ENCODE data around the gene MROH2A. TPM values are rescaled to one million over a fixed set of nuclear protein-coding genes. Genes with fewer than 3 reads are reported as not detected.

The MROH2A gene
- total RNA-seq, 2 donors from 2014 or later, result 2.3 TPM; not detected in 1

DNA sequence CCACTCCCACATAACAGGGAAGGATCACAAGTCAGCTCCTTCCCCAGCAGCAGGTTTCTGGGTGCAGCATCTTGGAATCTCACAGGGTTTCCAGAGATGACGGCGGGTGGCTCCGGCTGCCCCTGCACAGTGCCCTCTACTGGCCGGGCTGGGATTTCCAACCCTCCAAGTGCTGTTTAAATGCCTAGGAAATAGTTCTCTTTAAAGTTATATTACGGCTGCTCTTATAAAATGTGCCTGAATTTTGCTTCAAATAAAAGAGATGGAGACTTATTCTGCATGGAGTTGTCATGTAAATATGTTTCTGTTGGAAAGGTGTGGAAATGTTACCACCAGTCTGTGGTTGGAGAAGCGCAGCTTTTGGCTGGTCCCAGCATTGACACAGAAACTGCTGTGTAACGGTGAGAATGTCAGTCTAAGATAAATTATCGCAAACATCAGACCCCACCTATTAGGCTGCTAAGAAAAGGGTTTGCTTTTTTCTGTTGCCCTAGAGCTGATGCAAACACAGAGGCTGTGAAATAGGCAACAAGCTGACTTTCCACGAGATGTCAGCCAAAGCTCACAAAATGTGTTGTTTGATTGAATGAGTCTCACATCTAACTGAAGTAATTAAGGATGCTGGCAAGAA is 79.5 kb downstream of the MROH2A start:
- H3K36me3 ChIP-seq, result no peaks in the 10 kb centered on the region
- no peak for DNase-seq (ENCODE audit: low spot score)
- intact Hi-C loops (cut with DNase I), result loop anchor here (5.0 kb wide), 1 partner anchor 640 kb away; the partner anchor contains the start of gene ARL4C

DNA sequence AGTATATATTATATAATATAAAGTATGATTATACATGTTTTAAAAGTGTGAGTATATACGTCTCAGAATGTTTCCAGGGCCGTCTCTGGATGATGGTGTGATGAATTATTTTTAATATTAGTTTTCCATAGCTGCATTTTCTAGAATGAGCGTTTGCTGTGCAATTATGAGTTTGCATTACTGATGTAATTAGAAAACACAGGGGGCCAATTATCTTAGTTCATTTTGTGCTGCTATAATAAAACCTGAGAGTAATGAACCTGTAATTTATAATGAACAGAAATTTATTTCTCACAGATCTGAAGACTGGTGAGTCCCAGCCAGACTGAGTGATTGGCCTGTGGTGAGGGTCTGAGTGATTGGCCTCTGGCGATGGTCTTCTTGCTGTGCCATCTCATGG is 80.2 kb downstream of the MROH2A start:
- 92% methylated on average over 4 of the region's 4 CpGs for WGBS
- H3K4me1 ChIP-seq (replicated peaks), result no peaks in the 10 kb centered on the region
- TF ChIP-seq, protein P1, sequence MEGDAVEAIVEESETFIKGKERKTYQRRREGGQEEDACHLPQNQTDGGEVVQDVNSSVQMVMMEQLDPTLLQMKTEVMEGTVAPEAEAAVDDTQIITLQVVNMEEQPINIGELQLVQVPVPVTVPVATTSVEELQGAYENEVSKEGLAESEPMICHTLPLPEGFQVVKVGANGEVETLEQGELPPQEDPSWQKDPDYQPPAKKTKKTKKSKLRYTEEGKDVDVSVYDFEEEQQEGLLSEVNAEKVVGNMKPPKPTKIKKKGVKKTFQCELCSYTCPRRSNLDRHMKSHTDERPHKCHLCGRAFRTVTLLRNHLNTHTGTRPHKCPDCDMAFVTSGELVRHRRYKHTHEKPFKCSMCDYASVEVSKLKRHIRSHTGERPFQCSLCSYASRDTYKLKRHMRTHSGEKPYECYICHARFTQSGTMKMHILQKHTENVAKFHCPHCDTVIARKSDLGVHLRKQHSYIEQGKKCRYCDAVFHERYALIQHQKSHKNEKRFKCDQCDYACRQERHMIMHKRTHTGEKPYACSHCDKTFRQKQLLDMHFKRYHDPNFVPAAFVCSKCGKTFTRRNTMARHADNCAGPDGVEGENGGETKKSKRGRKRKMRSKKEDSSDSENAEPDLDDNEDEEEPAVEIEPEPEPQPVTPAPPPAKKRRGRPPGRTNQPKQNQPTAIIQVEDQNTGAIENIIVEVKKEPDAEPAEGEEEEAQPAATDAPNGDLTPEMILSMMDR (IDR thresholded peaks at IDR 0.05), result no peak
- TF ChIP-seq POLR2AphosphoS5 (IDR thresholded peaks at IDR 0.05), result no peak
- no peak for TF ChIP-seq POLR2A (IDR thresholded peaks at IDR 0.05)
- no peak overlapping the region for H3K27ac ChIP-seq
- H3K27me3 ChIP-seq (replicated peaks; ENCODE audit: insufficient read depth), result no peaks in the 10 kb centered on the region
- no peak overlapping the region for H3K4me3 ChIP-seq
- DNase-seq (ENCODE audit: low spot score), result no peak
- intact Hi-C loops (cut with DNase I), result loop anchor here (5.0 kb wide), 1 partner anchor 639 kb away; the partner anchor contains the start of gene ARL4C
- no peaks in the 10 kb centered on the region for H3K9me3 ChIP-seq
- H3K36me3 ChIP-seq, result no peaks in the 10 kb centered on the region

More for the DNA sequence above, 79.5 kb downstream of the MROH2A start:
- H3K4me1 ChIP-seq (replicated peaks), result no peaks in the 10 kb centered on the region
- no peaks in the 10 kb centered on the region for H3K27me3 ChIP-seq (replicated peaks; ENCODE audit: insufficient read depth)
- H3K4me3 ChIP-seq, result no peak overlapping the region
- TF ChIP-seq, protein P1 (IDR thresholded peaks at IDR 0.05), result peak in 3 of 4 experiments; percentile 24 to 55 (median 27)
- TF ChIP-seq POLR2AphosphoS5 (IDR thresholded peaks at IDR 0.05), result no peak
- TF ChIP-seq POLR2A (IDR thresholded peaks at IDR 0.05), result no peak
- no peak overlapping the region for H3K27ac ChIP-seq
- WGBS, result 45% methylated on average over 9 of the region's 9 CpGs
- H3K9me3 ChIP-seq, result no peaks in the 10 kb centered on the region

DNA sequence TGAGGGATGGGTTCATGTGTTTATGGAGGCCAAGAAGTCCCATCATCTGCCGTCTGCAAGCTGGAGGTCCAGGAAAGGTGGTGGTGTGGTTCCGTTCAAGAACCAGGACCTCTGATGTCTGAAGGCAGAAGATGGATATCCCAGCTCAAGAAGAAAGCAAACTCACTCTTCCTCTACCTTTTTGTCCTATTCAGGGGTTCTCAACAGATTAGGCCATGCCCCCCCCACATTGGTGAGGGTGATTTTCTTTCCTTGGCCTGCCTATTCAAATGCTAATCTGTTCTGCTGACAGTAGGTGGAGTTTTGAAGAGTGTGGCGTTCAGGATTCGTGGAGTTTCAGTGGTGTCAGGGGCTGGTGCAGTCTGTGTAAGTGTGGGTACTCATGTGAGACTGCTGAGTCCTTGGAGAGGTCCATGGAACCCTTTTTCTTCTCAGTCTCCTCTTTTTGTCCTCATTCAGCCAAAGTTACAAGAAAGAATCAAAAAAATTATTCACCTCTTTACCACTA is 84.2 kb downstream of the MROH2A start:
- Histone ChIP-seq H3K36me3 (no peaks in the 10 kb centered on the region), H3K4me1 (replicated peaks) (no peaks in the 10 kb centered on the region), H3K9me3 (no peaks in the 10 kb centered on the region), H3K27ac (no peak overlapping the region), H3K27me3 (replicated peaks; ENCODE audit: insufficient read depth) (no peaks in the 10 kb centered on the region), H3K4me3 (no peak overlapping the region)
- DNase-seq (ENCODE audit: low spot score), result no peak
- TF ChIP-seq POLR2A (IDR thresholded peaks at IDR 0.05), result no peak
- whole genome bisulfite sequencing, result 78% methylated on average over 4 of the region's 4 CpGs
- intact Hi-C loops (cut with DNase I), result no loop called here

DNA sequence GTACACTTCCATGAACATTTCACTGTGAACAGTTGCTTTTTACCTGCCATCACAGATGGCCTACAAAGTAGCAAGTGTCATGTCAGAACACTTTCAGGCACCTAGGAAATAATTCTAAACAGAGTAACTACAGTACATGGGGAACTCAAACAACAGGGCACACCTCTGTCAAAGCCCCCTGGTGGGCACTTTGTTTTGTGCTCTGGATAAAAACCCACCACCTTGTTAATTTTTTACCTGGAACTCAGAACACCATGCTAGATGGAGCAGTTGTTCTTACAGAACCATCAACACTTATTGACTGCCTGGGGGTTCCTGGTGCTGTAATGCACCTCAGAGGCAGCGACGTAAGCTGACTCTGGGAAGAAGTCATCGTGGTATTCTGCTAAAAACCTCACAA is 87.7 kb downstream of the MROH2A start:
- intact Hi-C loops (cut with DNase I), result no loop called here
- Histone ChIP-seq H3K4me1 (replicated peaks) (no peaks in the 10 kb centered on the region), H3K27ac (no peak overlapping the region), H3K27me3 (replicated peaks; ENCODE audit: insufficient read depth) (no peaks in the 10 kb centered on the region), H3K36me3 (no peaks in the 10 kb centered on the region), H3K9me3 (no peaks in the 10 kb centered on the region), H3K4me3 (no peak overlapping the region)
- TF ChIP-seq POLR2A (IDR thresholded peaks at IDR 0.05) (no peak), POLR2AphosphoS5 (IDR thresholded peaks at IDR 0.05) (no peak)
- TF ChIP-seq, protein P1 (IDR thresholded peaks at IDR 0.05), result no peak
- 82% methylated on average over 3 of the region's 3 CpGs for WGBS
- DNase-seq (ENCODE audit: low spot score), result no peak

DNA sequence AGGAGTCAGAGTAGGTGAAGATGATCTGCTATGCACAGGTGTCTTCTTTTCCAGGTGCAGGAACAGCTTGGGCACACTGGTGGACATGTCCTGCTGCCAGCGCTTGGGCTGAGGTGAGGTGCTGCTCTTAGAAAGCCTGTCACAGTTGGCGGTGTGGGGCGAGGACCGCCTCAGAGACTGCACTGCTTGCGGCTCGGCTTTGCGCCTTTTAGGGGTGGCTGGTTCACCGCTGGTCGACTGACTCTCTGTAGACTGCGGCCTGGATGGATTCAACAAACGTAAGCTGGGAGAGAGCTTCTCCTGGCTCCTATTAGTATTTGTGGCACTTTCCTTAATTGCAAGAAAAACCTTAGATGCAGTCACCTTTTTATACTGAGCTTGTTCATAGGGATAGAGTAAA is 88.3 kb downstream of the MROH2A start:
- 98% methylated on average over 11 of the region's 11 CpGs for WGBS
- Histone ChIP-seq H3K9me3 (no peaks in the 10 kb centered on the region), H3K27me3 (replicated peaks; ENCODE audit: insufficient read depth) (no peaks in the 10 kb centered on the region), H3K4me3 (no peak overlapping the region), H3K27ac (no peak overlapping the region), H3K4me1 (replicated peaks) (no peaks in the 10 kb centered on the region), H3K36me3 (no peaks in the 10 kb centered on the region)
- DNase-seq (ENCODE audit: low spot score), result no peak
- intact Hi-C loops (cut with DNase I), result no loop called here
- TF ChIP-seq POLR2A (IDR thresholded peaks at IDR 0.05) (no peak), POLR2AphosphoS5 (IDR thresholded peaks at IDR 0.05) (no peak)
- TF ChIP-seq, protein P1 (IDR thresholded peaks at IDR 0.05), result no peak

Data from prostate gland (tissue), 2 donors.